PC-3 (cell line): ENCODE data around the gene EIF4EBP3. TPM values are rescaled to one million over a fixed set of nuclear protein-coding genes. Genes with fewer than 3 reads are reported as not detected.

Source experiments
- ATAC-seq: fragments of 200-7000 bp; cut with Tn5 transposase; 2 replicates; pipeline ENCODE4 v1.9.1; 2020; ENCODE audit warnings: mild to moderate bottlenecking, moderate library complexity
- BruUV-seq: library from RNA; stranded (reverse); fragments of 400-500 nt; replicated peaks from 2 replicates; lab custom pipeline; 2021; lab: Mats Ljungman, UMichigan
- CTCF ChIA-PET: fragments of 300-600 bp; sonication (Branson Sonifier 250); formaldehyde crosslinking; loops from one replicate; lab custom pipeline; 2022; ENCODE audit warnings: antibody characterized with exemption; lab: Charles Lee
- POLR2A ChIA-PET: fragments of 300-600 bp; sonication (Branson Sonifier 250); formaldehyde crosslinking; loops from one replicate; lab custom pipeline; 2022; ENCODE audit warnings: antibody characterized with exemption; ENCODE audit not compliant: unreplicated experiment; lab: Charles Lee
- DNase-seq: peaks from one replicate; pipeline ENCODE4 v3.0.0-alpha.2; 2015
- H2AFZ ChIP-seq: fragments of 300-600 bp; sonication (generic); 2 replicates; pipeline ENCODE4 v1.6.0; 2016; ENCODE audit warnings: antibody characterized with exemption, low read length
- H3F3A ChIP-seq: fragments of 300-600 bp; sonication (generic); one replicate; pipeline ENCODE4 v1.6.0; 2017; ENCODE audit warnings: antibody characterized with exemption, low read length, control low read depth, mild to moderate bottlenecking; ENCODE audit not compliant: unreplicated experiment
- H3K27ac ChIP-seq: fragments of 300-600 bp; sonication (generic); 2 replicates; pipeline ENCODE4 v1.5.1; 2016; ENCODE audit warnings: mild to moderate bottlenecking, low read length
- H3K27me3 ChIP-seq: fragments of 300-600 bp; sonication (generic); 2 replicates; pipeline ENCODE4 v1.6.1; 2016; ENCODE audit warnings: low read length, mixed read lengths
- H3K36me3 ChIP-seq: fragments of 300-600 bp; sonication (generic); 2 replicates; pipeline ENCODE4 v1.6.1; 2016; ENCODE audit warnings: low read depth, mixed run types, low read length, mixed read lengths
- H3K4me1 ChIP-seq: fragments of 300-600 bp; sonication (generic); 2 replicates; pipeline ENCODE4 v1.5.1; 2016; ENCODE audit warnings: low read length; ENCODE audit not compliant: insufficient read depth
- H3K4me2 ChIP-seq: fragments of 300-600 bp; sonication (generic); 2 replicates; pipeline ENCODE4 v1.6.0; 2016; ENCODE audit warnings: low read length
- H3K4me3 ChIP-seq: fragments of 300-600 bp; sonication (generic); 2 replicates; pipeline ENCODE4 v1.5.1; 2016; ENCODE audit warnings: mild to moderate bottlenecking, low read length, mixed read lengths
- H3K79me2 ChIP-seq: fragments of 300-600 bp; sonication (generic); 2 replicates; pipeline ENCODE4 v1.6.1; 2017; ENCODE audit warnings: low read length, mixed read lengths
- H3K9ac ChIP-seq: fragments of 300-600 bp; sonication (generic); 2 replicates; pipeline ENCODE4 v1.6.0; 2016; ENCODE audit warnings: mild to moderate bottlenecking, low read length
- H3K9me2 ChIP-seq: fragments of 300-600 bp; sonication (generic); replicated peaks from 2 replicates; pipeline ENCODE4 v1.6.1; 2016; ENCODE audit warnings: mixed run types, low read length, mixed read lengths
- H3K9me3 ChIP-seq: fragments of 300-600 bp; sonication (generic); 2 replicates; pipeline ENCODE4 v1.6.1; 2016; ENCODE audit warnings: low read length, mixed read lengths
- H4K20me1 ChIP-seq: fragments of 300-600 bp; sonication (generic); 2 replicates; pipeline ENCODE4 v1.6.1; 2016; ENCODE audit warnings: low read length, mixed read lengths
- EZH2 ChIP-seq: fragments of 300-600 bp; sonication (generic); IDR thresholded peaks from one replicate; pipeline ENCODE4 v1.6.1; 2017; ENCODE audit warnings: antibody characterized with exemption, mild to moderate bottlenecking, low read length; ENCODE audit not compliant: unreplicated experiment
- EZH2phosphoT487 ChIP-seq: fragments of 300-600 bp; sonication (generic); IDR thresholded peaks from 2 replicates; pipeline ENCODE4 v1.6.1; 2018; ENCODE audit warnings: mild to moderate bottlenecking, antibody characterized with exemption, low read length, borderline replicate concordance
- intact Hi-C: fragments of 100-400 bp; cut with micrococcal nuclease; formaldehyde crosslinking; loops from 2 replicates; pipeline ENCODE4 v1.9.0; 2023
- total RNA-seq: library from RNA; depleted of rRNA; stranded (reverse); fragments of >200 nt; gene quantifications from 2 replicates; pipeline ENCODE4 v1.2.3, GENCODE V29; 2014
- TF ChIP-seq, protein P1 (sequence below): fragments of 300-600 bp; sonication (generic); conservative IDR thresholded peaks from 2 replicates; pipeline ENCODE4 v1.5.1; 2017; ENCODE audit warnings: antibody characterized with exemption, low read depth, mild to moderate bottlenecking, low read length

Gene EIF4EBP3
- total RNA-seq, 1 experiment from 2014 or later, result not detected

GRCh38 chr5:140556438-140556837 lies 9.0 kb downstream of the EIF4EBP3 start:
- H2AFZ ChIP-seq, result peak overlapping the region; percentile 76; the same call in 1 of the 2 replicates
- peaks cover 45% of the 10 kb centered on the region for H3K79me2 ChIP-seq
- no peaks in the 10 kb centered on the region for H3F3A ChIP-seq
- intact Hi-C loops, result no loop called here
- peak overlapping the region; percentile 90 for H3K4me3 ChIP-seq
- no peaks in the 10 kb centered on the region for H3K9me2 ChIP-seq
- ATAC-seq, result 0 out of 2 replicates have a peak, but pooled peaks have one; percentile 3
- H3K36me3 ChIP-seq, result peaks cover 3% of the 10 kb centered on the region; the same call in 1 of the 2 replicates
- H3K9ac ChIP-seq, result peak overlapping the region; percentile 93
- H3K4me1 ChIP-seq, result peaks cover 31% of the 10 kb centered on the region
- no peak for TF ChIP-seq EZH2
- TF ChIP-seq, protein P1, sequence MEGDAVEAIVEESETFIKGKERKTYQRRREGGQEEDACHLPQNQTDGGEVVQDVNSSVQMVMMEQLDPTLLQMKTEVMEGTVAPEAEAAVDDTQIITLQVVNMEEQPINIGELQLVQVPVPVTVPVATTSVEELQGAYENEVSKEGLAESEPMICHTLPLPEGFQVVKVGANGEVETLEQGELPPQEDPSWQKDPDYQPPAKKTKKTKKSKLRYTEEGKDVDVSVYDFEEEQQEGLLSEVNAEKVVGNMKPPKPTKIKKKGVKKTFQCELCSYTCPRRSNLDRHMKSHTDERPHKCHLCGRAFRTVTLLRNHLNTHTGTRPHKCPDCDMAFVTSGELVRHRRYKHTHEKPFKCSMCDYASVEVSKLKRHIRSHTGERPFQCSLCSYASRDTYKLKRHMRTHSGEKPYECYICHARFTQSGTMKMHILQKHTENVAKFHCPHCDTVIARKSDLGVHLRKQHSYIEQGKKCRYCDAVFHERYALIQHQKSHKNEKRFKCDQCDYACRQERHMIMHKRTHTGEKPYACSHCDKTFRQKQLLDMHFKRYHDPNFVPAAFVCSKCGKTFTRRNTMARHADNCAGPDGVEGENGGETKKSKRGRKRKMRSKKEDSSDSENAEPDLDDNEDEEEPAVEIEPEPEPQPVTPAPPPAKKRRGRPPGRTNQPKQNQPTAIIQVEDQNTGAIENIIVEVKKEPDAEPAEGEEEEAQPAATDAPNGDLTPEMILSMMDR, result no peak
- TF ChIP-seq EZH2phosphoT487, result no peak
- ChIA-PET POLR2A (no interaction called here), CTCF (no interaction called here)
- no peak overlapping the region for H3K27ac ChIP-seq
- BruUV-seq, result TSS peak; percentile 58
- DNase-seq, result no peak
- H3K9me3 ChIP-seq, result no peaks in the 10 kb centered on the region
- peak overlapping the region; percentile 92 for H3K4me2 ChIP-seq
- H4K20me1 ChIP-seq, result no peaks in the 10 kb centered on the region
- no peaks in the 10 kb centered on the region for H3K27me3 ChIP-seq

- H3K36me3 ChIP-seq, result no peaks in the 10 kb centered on the region
- no peaks in the 10 kb centered on the region for H3F3A ChIP-seq
- peak within 1 kb of the TSS; percentile 76 for H2AFZ ChIP-seq
- no peaks in the 10 kb centered on the region for H3K9me2 ChIP-seq
- no peak for TF ChIP-seq EZH2phosphoT487
- TF ChIP-seq, protein P1, result no peak
- TF ChIP-seq EZH2, result no peak
- H4K20me1 ChIP-seq, result no peaks in the 10 kb centered on the region
- ATAC-seq (peak; percentile 95), DNase-seq (peak; percentile 90)
- H3K4me1 ChIP-seq, result peaks cover 31% of the 10 kb centered on the region
- peak within 1 kb of the TSS; percentile 92 for H3K4me2 ChIP-seq
- H3K4me3 ChIP-seq, result peak within 1 kb of the TSS; percentile 90
- H3K9ac ChIP-seq, result peak within 1 kb of the TSS; percentile 93
- CTCF ChIA-PET, result no interaction called here
- no peaks in the 10 kb centered on the region for H3K9me3 ChIP-seq
- intact Hi-C loops, result no loop called here
- H3K27ac ChIP-seq, result peak within 1 kb of the TSS; percentile 20
- POLR2A ChIA-PET, result interaction anchor here (0.6 to 0.7 kb wide), 3 partner anchors 17 to 246 kb away, joined by 4 to 5 read pairs (median 4); no protein-coding TSS in a partner anchor
- H3K27me3 ChIP-seq, result no peaks in the 10 kb centered on the region
- H3K79me2 ChIP-seq, result peaks cover 45% of the 10 kb centered on the region
- no TSS peak for BruUV-seq
These were observed 9.8 kb downstream of the EIF4EBP3 start, which contains the start of gene SRA1 for GRCh38 chr5:140557136-140557805. TSS of gene SRA1 (minus strand) at chr5:140557473. CDS start at chr5:140557452, 21 bp downstream.
